HepG2 (cell line): ENCODE results near the gene POU6F2. TPM values are rescaled to one million over a fixed set of nuclear protein-coding genes. Genes with fewer than 3 reads are reported as not detected.

Experiments
- ATAC-seq: fragments of 200-7000 bp; cut with Tn5 transposase; 3 replicates; pipeline ENCODE4 v1.9.1; 2020; ENCODE audit warnings: mild to moderate bottlenecking, moderate library complexity
- BruUV-seq: library from RNA; stranded (reverse); fragments of 400-500 nt; replicated peaks from 2 replicates; lab custom pipeline; 2021; lab: Mats Ljungman, UMichigan
- CTCF ChIA-PET: fragments of 300-600 bp; formaldehyde crosslinking; extraction: SDS; loops from one replicate; lab custom pipeline; 2021; ENCODE audit warnings: low total read pairs, inconsistent platforms, low intra/inter-chr PET ratio; lab: Yijun Ruan, JAX
- POLR2A ChIA-PET: fragments of 350-600 bp; sonication (Branson Sonifier 250); formaldehyde crosslinking; loops from one replicate; lab custom pipeline; 2020; ENCODE audit warnings: antibody characterized with exemption, inconsistent platforms; lab: Yijun Ruan, JAX
- DNase-seq: peaks from one replicate; pipeline ENCODE4 v3.0.0-alpha.2; 2015; ENCODE audit warnings: low spot score
- FAIRE-seq: peaks from 3 replicates; lab custom pipeline; 2011; peaks lifted over from hg19 to GRCh38; lab: Jason Lieb, UNC
- H2AFZ ChIP-seq: one replicate; pipeline ENCODE4 v1.6.1; 2011; ENCODE audit warnings: low read length, inconsistent platforms
- H3K27ac ChIP-seq: fragments of 300-600 bp; 3 replicates; pipeline ENCODE4 v1.8.0; 2011; ENCODE audit warnings: mixed run types, mild to moderate bottlenecking, mixed read lengths, low read length, inconsistent platforms; ENCODE audit not compliant: insufficient read depth; ENCODE audit errors: extremely low read length
- H3K27me3 ChIP-seq, 2 experiments: fragments of 200-600 bp in 1 of 2; 2 replicates in 1 of 2; 3 replicates in 1 of 2; pipeline versions ENCODE4 v1.6.0 to v1.8.0; 2011; ENCODE audit warnings: low read length in 2 of 2, mild to moderate bottlenecking in 2 of 2, moderate library complexity in 2 of 2, inconsistent platforms in 1 of 2; ENCODE audit not compliant: insufficient read depth in 2 of 2, control insufficient read depth in 1 of 2
- H3K36me3 ChIP-seq, 2 experiments: fragments of 200-600 bp in 1 of 2; replicated peaks in 1 of 2; 2 replicates in 1 of 2; 3 replicates in 1 of 2; pipeline versions ENCODE4 v1.5.1 to v1.8.0; 2011; ENCODE audit warnings: low read length in 2 of 2, inconsistent platforms in 1 of 2; ENCODE audit not compliant: insufficient read depth in 2 of 2, control insufficient read depth in 1 of 2
- H3K4me1 ChIP-seq: 2 replicates; pipeline ENCODE4 v1.5.1; 2012; ENCODE audit warnings: low read length, inconsistent platforms; ENCODE audit not compliant: insufficient read depth
- H3K4me2 ChIP-seq: 2 replicates; pipeline ENCODE4 v1.6.0; 2011; ENCODE audit warnings: low read depth, low read length, inconsistent platforms
- H3K4me3 ChIP-seq, 3 experiments: fragments of 200-600 bp in 1 of 3; sonication (generic), shearing (Covaris generic) in 1 of 3; replicated peaks in 1 of 3; 2 replicates each; pipeline ENCODE4 v1.5.1; 2011 to 2016; ENCODE audit warnings: low read length in 3 of 3, inconsistent platforms in 2 of 3, low read depth in 2 of 3, mild to moderate bottlenecking in 2 of 3, control low read depth in 1 of 3, mixed read lengths in 1 of 3; ENCODE audit not compliant: insufficient read depth in 1 of 3
- H3K79me2 ChIP-seq: one replicate; pipeline ENCODE4 v1.6.1; 2011; ENCODE audit warnings: low read length, inconsistent platforms; ENCODE audit not compliant: insufficient read depth
- H3K9ac ChIP-seq: 2 replicates; pipeline ENCODE4 v1.6.0; 2011; ENCODE audit warnings: mild to moderate bottlenecking, low read depth, low read length, inconsistent platforms; ENCODE audit not compliant: insufficient read depth
- H3K9me3 ChIP-seq: 2 replicates; pipeline ENCODE4 v1.5.1; 2012; ENCODE audit warnings: mild to moderate bottlenecking, low read length
- H4K20me1 ChIP-seq: 2 replicates; pipeline ENCODE4 v1.6.0; 2011; ENCODE audit warnings: inconsistent platforms, mild to moderate bottlenecking, low read length, moderate library complexity; ENCODE audit not compliant: insufficient read depth
- ATF7 ChIP-seq, 2 experiments: fragments of 450-650 bp in 1 of 2; sonication (generic) in 1 of 2; formaldehyde crosslinking in 1 of 2; IDR thresholded peaks; 2 replicates each; pipeline versions ENCODE4 v1.4.0 to v1.6.1; 2016 to 2020; ENCODE audit warnings: antibody characterized with exemption in 1 of 2, mild to moderate bottlenecking in 1 of 2, missing genetic modification reagents in 1 of 2
- FUBP1 ChIP-seq: sonication (generic); formaldehyde crosslinking; IDR thresholded peaks from 2 replicates; pipeline ENCODE4 v1.5.1; 2020; ENCODE audit warnings: missing genetic modification reagents, mild to moderate bottlenecking, borderline replicate concordance
- GLI4 ChIP-seq: sonication (generic); formaldehyde crosslinking; IDR thresholded peaks from 2 replicates; pipeline ENCODE4 v1.5.1; 2020; ENCODE audit warnings: missing genetic modification reagents, mild to moderate bottlenecking, moderate library complexity, borderline replicate concordance
- HMGA1 ChIP-seq: sonication (generic); formaldehyde crosslinking; conservative IDR thresholded peaks from 2 replicates; pipeline ENCODE4 v1.4.0; 2020; ENCODE audit warnings: missing genetic modification reagents
- HNRNPLL ChIP-seq: fragments of 200-400 bp; formaldehyde crosslinking; IDR thresholded peaks from 2 replicates; pipeline ENCODE4 v1.6.1; 2017; ENCODE audit warnings: mild to moderate bottlenecking, low read depth, low read length; ENCODE audit not compliant: poor library complexity, severe bottlenecking
- KLF11 ChIP-seq: IDR thresholded peaks from 2 replicates; pipeline ENCODE4 v1.6.1; 2016; ENCODE audit warnings: missing compliant biosample characterization
- NBN ChIP-seq: fragments of 450-650 bp; conservative IDR thresholded peaks from 2 replicates; pipeline ENCODE4 v1.6.1; 2017
- PHF8 ChIP-seq: sonication (generic); formaldehyde crosslinking; IDR thresholded peaks from 2 replicates; pipeline ENCODE4 v1.5.0; 2020; ENCODE audit warnings: missing genetic modification reagents
- PREB ChIP-seq: sonication (generic); formaldehyde crosslinking; IDR thresholded peaks from 2 replicates; pipeline ENCODE4 v1.4.0; 2020; ENCODE audit warnings: missing genetic modification reagents
- RXRA ChIP-seq: sonication (generic); formaldehyde crosslinking; IDR thresholded peaks from 2 replicates; pipeline ENCODE4 v1.5.1; 2020; ENCODE audit warnings: missing genetic modification reagents
- TBP ChIP-seq: sonication (generic); formaldehyde crosslinking; IDR thresholded peaks from 2 replicates; pipeline ENCODE4 v1.5.0; 2020; ENCODE audit warnings: missing genetic modification reagents
- TP53 ChIP-seq: sonication (generic); formaldehyde crosslinking; conservative IDR thresholded peaks from 2 replicates; pipeline ENCODE4 v1.4.0; 2020; ENCODE audit warnings: missing genetic modification reagents
- ZBTB26 ChIP-seq: IDR thresholded peaks from 2 replicates; pipeline ENCODE4 v1.6.1; 2016; ENCODE audit warnings: missing compliant biosample characterization, missing genetic modification reagents, borderline replicate concordance
- ZBTB33 ChIP-seq: sonication (generic); formaldehyde crosslinking; IDR thresholded peaks from 2 replicates; pipeline ENCODE4 v1.4.0; 2020; ENCODE audit warnings: missing genetic modification reagents
- ZBTB8A ChIP-seq: sonication (generic); formaldehyde crosslinking; IDR thresholded peaks from 2 replicates; pipeline ENCODE4 v1.4.0; 2020; ENCODE audit warnings: mild to moderate bottlenecking, low read depth, missing genetic modification reagents, borderline replicate concordance
- ZNF160 ChIP-seq: sonication (generic); formaldehyde crosslinking; IDR thresholded peaks from 2 replicates; pipeline ENCODE4 v1.8.0; 2022; ENCODE audit warnings: mild to moderate bottlenecking, inconsistent platforms, missing genetic modification reagents
- ZNF326 ChIP-seq: sonication (generic); formaldehyde crosslinking; IDR thresholded peaks from 2 replicates; pipeline ENCODE4 v1.4.0; 2020; ENCODE audit warnings: missing genetic modification reagents, borderline replicate concordance
- ZNF512 ChIP-seq: sonication (generic); formaldehyde crosslinking; IDR thresholded peaks from 2 replicates; pipeline ENCODE4 v1.4.0; 2020; ENCODE audit warnings: mild to moderate bottlenecking, missing genetic modification reagents
- WGBS: methylation state at CpG from one replicate; pipeline ENCODE4 v1.1.6; 2017; ENCODE audit warnings: low lambda C conversion rate; 5-methylcytosine and 5-hydroxymethylcytosine counted together
- in situ Hi-C: cut with HindIII; loops from 2 replicates; pipeline ENCODE4 v1.10.0; 2017; ENCODE audit warnings: low pct_unique_long_range_greater_than_20kb; ENCODE audit not compliant: extremely low pct_ligation_motif_present
- intact Hi-C: fragments of 100-400 bp; cut with micrococcal nuclease; formaldehyde crosslinking; loops from one replicate; pipeline ENCODE4 v1.10.0; 2022; ENCODE audit not compliant: unreplicated experiment
- polyA plus RNA-seq, 8 experiments: library from polyadenylated mRNA; depleted of rRNA in 3 of 8; stranded (reverse) in 7 of 8; unstranded in 1 of 8; fragments of >200 nt; fragmentation: Illumina TruSeq in 4 of 8; extraction: Trizol in 4 of 8; gene quantifications; 2 replicates each; pipeline versions ENCODE4 v1.2.1 to v1.2.3, GENCODE V29; 2011 to 2016; ENCODE audit warnings: low read depth in 4 of 8, missing spikeins in 1 of 8, mixed read lengths in 1 of 8; ENCODE audit not compliant: insufficient read depth in 1 of 8
- total RNA-seq, 5 experiments: library from RNA; depleted of rRNA; stranded (reverse); fragments of >200 nt; fragmentation: Illumina TruSeq; extraction: Trizol; gene quantifications; 2 replicates each; pipeline ENCODE4 v1.2.3, GENCODE V29; 2016; ENCODE audit warnings: low read depth in 1 of 5

The POU6F2 gene
- total and polyA plus RNA-seq, 2 of the 13 experiments (the other 11 are each of a cell fraction or from before 2014, with no cell fraction given): not detected

GRCh38 chr7:39016609-39017008, 38.9 kb downstream of the POU6F2 start:
- H2AFZ ChIP-seq: no peak overlapping the region
- intact Hi-C loops: no loop called here
- CTCF ChIA-PET: no interaction called here
- 10% methylated on average over 9 of the region's 9 CpGs for WGBS
- H3K4me3 ChIP-seq: no peak overlapping the region
- in situ Hi-C loops: no loop called here
- H3K4me1 ChIP-seq: no peaks in the 10 kb centered on the region
- no peaks in the 10 kb centered on the region for H3K79me2 ChIP-seq
- no peak overlapping the region for H3K4me2 ChIP-seq
- no peak overlapping the region for H3K27ac ChIP-seq
- H4K20me1 ChIP-seq: no peaks in the 10 kb centered on the region
- no peaks in the 10 kb centered on the region for H3K36me3 ChIP-seq
- BruUV-seq: no TSS peak
- no peaks in the 10 kb centered on the region for H3K9me3 ChIP-seq
- no peaks in the 10 kb centered on the region for H3K27me3 ChIP-seq
- POLR2A ChIA-PET: no interaction called here
- FAIRE-seq: no peak
- H3K9ac ChIP-seq: no peak overlapping the region
- DNase-seq: peak; percentile 1
- no peak; the same call in 2 of the 3 replicates for ATAC-seq
- TF ChIP-seq PHF8 (CRISPR knock-in tag): no peak
- TF ChIP-seq TP53: no peak
- TF ChIP-seq FUBP1 (CRISPR knock-in tag): no peak
- no peak for TF ChIP-seq ZBTB8A
- no peak for TF ChIP-seq TBP
- TF ChIP-seq ZBTB26 (CRISPR knock-in tag): no peak
- no peak for TF ChIP-seq ATF7 (IDR thresholded peaks at IDR 0.05)
- no peak for TF ChIP-seq ATF7 (CRISPR knock-in tag; IDR thresholded peaks at IDR 0.05)
- no peak for TF ChIP-seq ZNF160 (CRISPR knock-in tag)
- TF ChIP-seq ZNF326 (CRISPR knock-in tag): no peak
- TF ChIP-seq HMGA1 (CRISPR knock-in tag): no peak
- TF ChIP-seq GLI4 (CRISPR knock-in tag): no peak
- TF ChIP-seq NBN: no peak
- TF ChIP-seq ZBTB33 (CRISPR knock-in tag): no peak
- TF ChIP-seq ZNF512 (CRISPR knock-in tag): no peak
- TF ChIP-seq RXRA (CRISPR knock-in tag): no peak
- no peak for TF ChIP-seq KLF11 (CRISPR knock-in tag)
- TF ChIP-seq HNRNPLL: no peak
- TF ChIP-seq PREB (CRISPR knock-in tag): no peak
